GM13976 (cell line): ENCODE results near the gene MEF2A.

Source experiments
- DNase-seq: peaks from one replicate; pipeline ENCODE4 v3.0.0; 2012; ENCODE audit warnings: low spot score
- in situ Hi-C: fragments of 300-500 bp; cut with MboI; formaldehyde crosslinking; loops from one replicate; pipeline ENCODE4 v1.12.0; 2022; ENCODE audit warnings: low sequenced_read_pairs, mixed read lengths, inconsistent platforms; ENCODE audit not compliant: unreplicated experiment
- TF ChIP-seq, protein P1 (sequence below): IDR thresholded peaks from 2 replicates; pipeline ENCODE4 v1.5.1; 2012; ENCODE audit warnings: borderline replicate concordance, mild to moderate bottlenecking; ENCODE audit not compliant: insufficient read depth; ENCODE audit errors: extremely low read depth, missing control alignments, control extremely low read depth

Gene MEF2A

GRCh38 chr15:99558571-99558970 lies 7.2 kb upstream of the MEF2A start:
- TF ChIP-seq, protein P1, sequence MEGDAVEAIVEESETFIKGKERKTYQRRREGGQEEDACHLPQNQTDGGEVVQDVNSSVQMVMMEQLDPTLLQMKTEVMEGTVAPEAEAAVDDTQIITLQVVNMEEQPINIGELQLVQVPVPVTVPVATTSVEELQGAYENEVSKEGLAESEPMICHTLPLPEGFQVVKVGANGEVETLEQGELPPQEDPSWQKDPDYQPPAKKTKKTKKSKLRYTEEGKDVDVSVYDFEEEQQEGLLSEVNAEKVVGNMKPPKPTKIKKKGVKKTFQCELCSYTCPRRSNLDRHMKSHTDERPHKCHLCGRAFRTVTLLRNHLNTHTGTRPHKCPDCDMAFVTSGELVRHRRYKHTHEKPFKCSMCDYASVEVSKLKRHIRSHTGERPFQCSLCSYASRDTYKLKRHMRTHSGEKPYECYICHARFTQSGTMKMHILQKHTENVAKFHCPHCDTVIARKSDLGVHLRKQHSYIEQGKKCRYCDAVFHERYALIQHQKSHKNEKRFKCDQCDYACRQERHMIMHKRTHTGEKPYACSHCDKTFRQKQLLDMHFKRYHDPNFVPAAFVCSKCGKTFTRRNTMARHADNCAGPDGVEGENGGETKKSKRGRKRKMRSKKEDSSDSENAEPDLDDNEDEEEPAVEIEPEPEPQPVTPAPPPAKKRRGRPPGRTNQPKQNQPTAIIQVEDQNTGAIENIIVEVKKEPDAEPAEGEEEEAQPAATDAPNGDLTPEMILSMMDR: no peak
- in situ Hi-C loops: no loop called here
- DNase-seq: no peak

DNA sequence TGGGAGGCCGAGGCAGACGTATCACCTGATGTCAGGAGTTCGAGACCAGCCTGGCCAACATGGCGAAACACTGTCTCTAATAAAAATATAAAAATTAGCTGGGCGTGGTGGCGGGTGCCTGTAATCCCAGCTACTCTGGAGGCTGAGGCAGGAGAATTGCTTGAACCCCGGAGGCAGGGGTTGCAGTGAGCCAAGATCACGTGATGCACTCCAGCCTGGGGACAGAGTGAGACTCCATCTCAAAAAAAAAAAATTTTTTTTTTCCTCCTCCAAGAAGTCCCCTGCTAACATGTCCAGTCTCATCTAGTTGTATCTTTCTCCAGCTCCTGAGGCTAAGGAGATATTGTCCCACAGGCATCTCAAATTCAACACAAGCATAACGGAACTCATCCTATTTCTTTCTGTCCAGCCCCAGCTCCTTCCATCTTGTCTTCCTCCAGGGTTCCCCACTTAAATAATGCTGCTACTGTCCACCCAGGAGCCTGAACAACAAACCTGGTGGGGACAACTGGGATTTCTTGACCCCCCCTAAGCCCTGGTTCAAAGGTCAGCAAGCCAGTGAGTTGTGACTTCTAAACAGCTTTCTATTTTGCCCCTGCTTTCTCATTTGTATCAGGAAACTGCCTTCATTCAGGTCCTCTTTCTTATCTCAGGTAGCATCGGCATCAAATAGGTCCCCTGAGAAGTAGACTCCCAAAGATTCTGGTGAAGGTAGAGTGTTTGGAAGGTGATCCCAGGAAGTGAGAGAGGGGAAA lies 4.1 kb upstream of the MEF2A start:
- TF ChIP-seq, protein P1: no peak
- in situ Hi-C loops: no loop called here
- DNase-seq: no peak

DNA sequence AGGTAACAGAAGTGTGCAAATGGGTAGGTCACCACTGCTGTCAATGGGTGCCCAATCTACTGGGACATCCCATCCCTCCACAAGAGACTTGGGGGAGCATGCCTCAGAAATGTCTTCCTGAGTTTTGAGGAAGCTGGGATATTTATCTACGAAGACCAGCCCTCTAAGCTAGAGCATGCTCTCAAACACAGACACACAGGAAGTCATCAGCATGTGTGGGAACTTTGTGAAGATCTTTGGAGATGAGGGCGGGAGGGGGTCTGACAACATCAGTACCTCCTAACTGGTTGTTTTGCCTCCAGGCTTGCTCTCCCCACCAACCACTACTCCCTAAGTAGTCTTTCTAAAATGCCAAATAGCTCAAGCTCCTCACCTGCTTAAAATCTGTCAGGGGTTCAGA lies 3.5 kb upstream of the MEF2A start:
- TF ChIP-seq, protein P1: no peak
- DNase-seq: no peak
- in situ Hi-C loops: no loop called here

DNA sequence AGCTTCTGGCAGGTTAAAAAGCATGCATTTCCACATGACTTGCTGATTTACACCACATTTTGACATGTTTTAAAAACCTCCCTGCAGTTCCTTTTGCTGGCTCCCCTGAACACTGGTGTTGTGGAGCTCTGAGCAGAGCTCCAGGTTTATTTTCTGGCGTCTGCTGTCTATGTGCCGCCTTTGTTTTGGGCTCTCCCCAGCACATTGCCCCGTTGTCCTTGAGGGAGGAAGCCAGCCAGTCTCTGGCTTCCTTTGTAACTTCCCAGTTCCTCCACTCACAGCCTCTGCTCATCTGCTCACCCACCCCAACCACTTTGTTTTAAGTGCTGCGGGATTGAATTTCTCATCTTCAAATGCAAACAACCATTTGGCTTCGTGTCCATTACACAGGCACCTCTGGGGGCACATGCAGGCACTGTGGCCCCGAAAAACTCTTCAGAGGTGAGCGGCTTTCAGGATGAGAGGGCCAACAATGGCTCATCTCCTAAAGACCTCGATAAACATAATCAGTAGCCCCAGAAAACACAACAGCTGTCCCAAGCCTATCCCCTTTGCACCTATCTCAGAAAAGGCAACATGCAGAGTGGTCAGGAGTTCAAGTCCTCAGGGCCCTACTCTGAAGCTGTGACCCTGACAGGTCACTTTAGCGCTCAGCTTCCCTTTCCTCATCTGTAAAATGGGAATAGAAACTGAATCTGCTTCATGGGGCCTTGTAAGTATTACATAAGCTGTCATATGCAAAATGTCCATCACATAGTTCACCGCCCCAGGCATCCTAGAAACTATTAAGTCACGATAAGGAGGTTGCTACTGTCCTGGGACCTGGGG lies 1.3 kb upstream of the MEF2A start:
- DNase-seq: peak; percentile 55
- TF ChIP-seq, protein P1: no peak
- in situ Hi-C loops: no loop called here

DNA sequence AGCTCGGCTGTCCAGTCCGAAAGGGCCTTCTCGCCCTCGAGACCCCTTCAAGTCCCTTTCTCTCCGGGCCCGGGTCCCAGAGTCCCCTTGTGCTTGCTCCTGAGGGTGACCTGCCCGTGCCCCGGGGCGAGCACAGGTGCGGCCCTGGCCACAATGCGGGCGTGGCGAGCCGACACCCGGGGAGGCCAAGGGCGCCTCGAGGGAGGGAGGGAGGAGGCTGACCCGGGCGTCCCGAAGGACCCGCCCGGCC lies 810 bp upstream of the MEF2A start:
- in situ Hi-C loops: no loop called here
- TF ChIP-seq, protein P1: no peak
- DNase-seq: no peak

DNA sequence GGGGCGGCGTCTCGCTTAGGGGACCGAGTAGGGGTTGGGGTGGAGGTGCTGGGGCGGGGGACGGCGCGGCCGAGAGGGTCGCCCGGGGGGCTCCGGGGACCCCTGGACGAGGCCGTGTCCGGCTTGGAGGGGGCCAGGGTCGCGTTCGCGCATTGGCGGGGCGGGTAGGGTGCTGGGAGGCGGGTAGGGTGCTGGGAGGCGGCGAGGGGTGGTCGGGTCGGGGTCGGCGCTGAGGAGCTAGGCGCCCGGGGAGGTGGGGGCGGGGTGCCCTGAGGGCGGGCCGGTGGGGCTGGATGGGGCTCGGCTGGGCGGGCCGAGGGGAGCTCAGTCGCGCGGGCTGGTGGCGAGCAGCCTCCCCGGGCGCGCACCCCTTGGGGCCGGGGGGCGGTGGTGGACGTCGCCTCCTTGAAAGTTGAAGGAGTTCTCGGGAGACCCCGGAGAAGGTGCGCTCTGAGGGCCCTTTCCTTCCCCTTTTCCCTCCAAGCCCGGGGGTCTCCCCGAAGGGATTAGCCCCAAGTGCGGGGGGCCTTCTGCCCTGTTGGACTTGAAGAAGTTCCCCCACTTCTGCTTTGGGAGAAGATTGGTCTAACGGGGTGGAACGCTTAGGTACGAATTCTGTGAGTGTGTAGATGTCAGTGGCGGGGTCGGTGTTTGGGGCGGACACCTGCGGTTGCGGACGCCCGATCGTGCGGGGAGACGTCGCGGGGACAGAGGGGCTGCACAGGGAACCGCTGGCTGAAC lies 543 bp downstream of the MEF2A start:
- in situ Hi-C loops: no loop called here
- TF ChIP-seq, protein P1: no peak
- DNase-seq: peak; percentile 58
